HL-60 (cell line): Measurements from ENCODE around the gene RETREG3.
A peak's percentile ranks its signal among the peaks of the same experiment; 100 is the strongest.

Source experiments
- DNase-seq, 2 experiments: peaks; one replicate each; pipeline ENCODE4 v3.0.0-alpha.2; 2010 to 2020; ENCODE audit warnings: low read depth in 1 of 2, low spot score in 1 of 2
- H3K27ac ChIP-seq: fragments of 250-450 bp; sonication (Bioruptor Pico); replicated peaks from 2 replicates; pipeline ENCODE4 v1.5.1; 2020; ENCODE audit warnings: mild to moderate bottlenecking, moderate library complexity
- H3K27me3 ChIP-seq: fragments of 250-450 bp; sonication (Bioruptor Pico); 2 replicates; pipeline ENCODE4 v1.5.1; 2021; ENCODE audit warnings: mild to moderate bottlenecking, moderate library complexity; ENCODE audit not compliant: insufficient read depth, poor library complexity, severe bottlenecking
- H3K4me3 ChIP-seq: replicated peaks from 2 replicates; pipeline ENCODE4 v1.5.1; 2011; ENCODE audit warnings: mild to moderate bottlenecking, control low read depth, low read length; ENCODE audit not compliant: insufficient read depth
- CTCF ChIP-seq: IDR thresholded peaks from one replicate; pipeline ENCODE4 v1.5.1; 2011; ENCODE audit warnings: low read length, control low read depth, inconsistent platforms; ENCODE audit not compliant: insufficient read depth
- GABPA ChIP-seq: IDR thresholded peaks from 2 replicates; pipeline ENCODE4 v1.6.1; 2012; ENCODE audit warnings: low read depth
- POLR2AphosphoS5 ChIP-seq: IDR thresholded peaks from 2 replicates; pipeline ENCODE4 v1.6.1; 2012; ENCODE audit warnings: low read depth
- SPI1 ChIP-seq: IDR thresholded peaks from 2 replicates; pipeline ENCODE4 v1.6.1; 2012; ENCODE audit warnings: low read depth, mild to moderate bottlenecking, borderline replicate concordance
- TF ChIP-seq, protein P1 (sequence below): IDR thresholded peaks from 2 replicates; pipeline ENCODE4 v1.6.1; 2012; ENCODE audit warnings: low read depth; ENCODE audit not compliant: insufficient replicate concordance

Gene RETREG3

DNA sequence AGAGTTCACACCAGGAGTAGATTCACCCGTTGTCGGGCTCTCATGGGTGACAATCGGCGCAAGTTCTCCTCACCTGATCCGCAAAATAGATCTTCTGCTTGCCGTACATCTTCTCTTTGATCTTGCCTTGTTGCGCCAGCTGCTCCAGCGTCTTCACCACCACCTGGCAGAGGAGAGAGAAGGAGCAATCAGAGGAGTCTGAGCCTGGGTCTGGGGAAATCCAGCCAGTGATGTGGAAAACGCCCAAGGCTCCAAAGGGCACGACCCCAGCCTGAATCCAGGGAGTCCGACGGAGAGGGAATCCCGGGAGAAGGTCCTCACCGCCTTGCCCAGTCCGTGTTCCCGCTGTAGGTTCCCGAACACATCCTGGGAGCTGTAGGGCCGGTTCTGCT lies 32.0 kb downstream of the RETREG3 start:
- no peak for DNase-seq
- H3K27ac ChIP-seq = peak overlapping the region; percentile 94
- TF ChIP-seq, protein P1, sequence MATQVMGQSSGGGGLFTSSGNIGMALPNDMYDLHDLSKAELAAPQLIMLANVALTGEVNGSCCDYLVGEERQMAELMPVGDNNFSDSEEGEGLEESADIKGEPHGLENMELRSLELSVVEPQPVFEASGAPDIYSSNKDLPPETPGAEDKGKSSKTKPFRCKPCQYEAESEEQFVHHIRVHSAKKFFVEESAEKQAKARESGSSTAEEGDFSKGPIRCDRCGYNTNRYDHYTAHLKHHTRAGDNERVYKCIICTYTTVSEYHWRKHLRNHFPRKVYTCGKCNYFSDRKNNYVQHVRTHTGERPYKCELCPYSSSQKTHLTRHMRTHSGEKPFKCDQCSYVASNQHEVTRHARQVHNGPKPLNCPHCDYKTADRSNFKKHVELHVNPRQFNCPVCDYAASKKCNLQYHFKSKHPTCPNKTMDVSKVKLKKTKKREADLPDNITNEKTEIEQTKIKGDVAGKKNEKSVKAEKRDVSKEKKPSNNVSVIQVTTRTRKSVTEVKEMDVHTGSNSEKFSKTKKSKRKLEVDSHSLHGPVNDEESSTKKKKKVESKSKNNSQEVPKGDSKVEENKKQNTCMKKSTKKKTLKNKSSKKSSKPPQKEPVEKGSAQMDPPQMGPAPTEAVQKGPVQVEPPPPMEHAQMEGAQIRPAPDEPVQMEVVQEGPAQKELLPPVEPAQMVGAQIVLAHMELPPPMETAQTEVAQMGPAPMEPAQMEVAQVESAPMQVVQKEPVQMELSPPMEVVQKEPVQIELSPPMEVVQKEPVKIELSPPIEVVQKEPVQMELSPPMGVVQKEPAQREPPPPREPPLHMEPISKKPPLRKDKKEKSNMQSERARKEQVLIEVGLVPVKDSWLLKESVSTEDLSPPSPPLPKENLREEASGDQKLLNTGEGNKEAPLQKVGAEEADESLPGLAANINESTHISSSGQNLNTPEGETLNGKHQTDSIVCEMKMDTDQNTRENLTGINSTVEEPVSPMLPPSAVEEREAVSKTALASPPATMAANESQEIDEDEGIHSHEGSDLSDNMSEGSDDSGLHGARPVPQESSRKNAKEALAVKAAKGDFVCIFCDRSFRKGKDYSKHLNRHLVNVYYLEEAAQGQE = no peak
- TF ChIP-seq POLR2AphosphoS5 = no peak; the same call in 1 of the 2 replicates
- no peak for TF ChIP-seq CTCF
- no peak for TF ChIP-seq GABPA
- no peak for TF ChIP-seq SPI1
- peak overlapping the region; percentile 92 for H3K4me3 ChIP-seq
- no peaks in the 10 kb centered on the region for H3K27me3 ChIP-seq

GRCh38 chr17:42574463-42574862 lies 34.7 kb downstream of the RETREG3 start:
- TF ChIP-seq GABPA (no peak), POLR2AphosphoS5 (no peak), SPI1 (no peak), CTCF (no peak)
- TF ChIP-seq, protein P1 = no peak
- DNase-seq = no peak
- H3K27me3 ChIP-seq = no peaks in the 10 kb centered on the region
- no peak overlapping the region for H3K4me3 ChIP-seq
- H3K27ac ChIP-seq = no peak overlapping the region

DNA sequence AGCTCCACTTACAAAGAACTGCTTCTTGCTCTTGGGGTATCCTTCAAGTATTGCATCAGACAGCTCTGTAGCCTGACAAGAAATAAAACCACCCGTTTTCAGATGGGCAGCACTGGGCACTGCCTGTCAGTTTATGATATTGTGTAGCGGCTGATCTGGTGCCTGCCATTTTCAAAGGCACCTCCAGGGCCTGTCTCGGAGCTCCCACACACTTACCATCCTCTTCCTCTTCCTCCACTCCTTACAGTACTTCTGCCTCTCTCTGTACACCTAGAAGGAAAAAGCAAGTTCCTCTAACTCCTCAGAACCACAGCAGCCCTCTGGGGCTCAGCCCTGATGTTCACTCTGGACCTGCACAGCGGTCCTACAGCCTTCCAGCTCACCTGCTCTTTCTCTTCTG lies 36.1 kb downstream of the RETREG3 start:
- no peak overlapping the region for H3K27ac ChIP-seq
- H3K4me3 ChIP-seq = no peak overlapping the region
- no peaks in the 10 kb centered on the region for H3K27me3 ChIP-seq
- DNase-seq = peak in 1 of 2 experiments; percentile 52
- TF ChIP-seq SPI1 (peak; percentile 20; the same call in 1 of the 2 replicates), POLR2AphosphoS5 (no peak), CTCF (no peak), GABPA (no peak)
- TF ChIP-seq, protein P1 = no peak
